Eye (tissue), 1 donor: ENCODE data around the gene NCAM1.
A peak's percentile ranks its signal among the peaks of the same experiment; 100 is the strongest.

Experiments
- DNase-seq: peaks from one replicate; pipeline ENCODE4 v3.0.0-alpha.2; 2015

Gene NCAM1

DNA sequence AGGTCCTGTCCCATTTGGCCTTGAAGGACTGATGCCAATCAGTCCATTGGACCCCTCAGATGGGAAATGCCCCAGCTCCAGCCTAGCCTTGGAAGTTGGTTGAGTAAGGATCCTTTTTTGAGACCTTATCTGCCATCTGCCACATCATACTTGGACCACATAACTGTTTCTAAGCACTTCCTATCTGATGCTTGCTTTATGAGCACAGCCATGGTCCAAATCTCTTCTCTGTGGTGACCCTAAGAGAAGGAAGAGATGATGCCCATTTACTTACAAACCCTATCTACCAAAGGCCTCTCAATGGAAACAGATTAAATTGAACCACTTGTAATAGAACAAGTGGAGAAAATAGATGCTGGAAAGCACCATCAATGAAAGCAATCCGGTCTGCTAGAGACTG lies 299.3 kb downstream of the NCAM1 start:
- no peak for DNase-seq

DNA sequence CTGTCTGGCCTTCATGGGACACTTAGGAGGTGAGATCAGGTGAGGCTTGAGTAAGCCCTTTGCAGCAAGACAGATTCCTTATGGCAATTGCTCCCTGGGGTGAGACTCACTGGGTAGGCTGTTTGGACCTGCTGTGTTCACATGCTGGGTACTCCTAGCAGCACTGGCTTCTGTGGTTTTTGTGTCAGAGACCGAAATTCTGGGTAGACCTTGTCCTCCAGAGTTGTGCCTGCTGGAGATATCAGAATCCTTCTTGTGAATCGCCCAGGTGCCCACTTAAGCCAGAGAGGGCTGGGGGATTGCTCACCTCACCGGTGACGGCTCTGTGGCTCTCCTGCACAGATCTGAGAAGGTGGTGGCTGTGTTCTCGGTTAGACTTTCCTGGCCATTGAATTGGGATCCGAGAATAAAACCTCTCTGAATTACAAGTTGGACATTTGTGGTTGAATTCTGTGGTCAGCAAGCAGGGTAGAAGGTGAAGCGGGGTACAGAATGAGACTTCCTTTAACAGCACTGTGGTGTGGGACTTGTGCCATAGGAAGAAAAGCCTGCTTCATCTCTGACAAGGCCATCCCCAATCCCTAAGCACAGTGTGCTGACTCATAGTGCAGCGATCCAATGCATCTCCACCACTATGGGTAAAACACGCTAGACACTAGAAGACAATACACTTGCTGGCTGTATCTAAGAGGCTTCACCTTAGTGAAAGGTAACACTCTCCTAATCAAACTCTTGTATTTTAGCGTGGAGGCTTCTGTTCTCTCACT lies 300.7 kb downstream of the NCAM1 start:
- no peak for DNase-seq

DNA sequence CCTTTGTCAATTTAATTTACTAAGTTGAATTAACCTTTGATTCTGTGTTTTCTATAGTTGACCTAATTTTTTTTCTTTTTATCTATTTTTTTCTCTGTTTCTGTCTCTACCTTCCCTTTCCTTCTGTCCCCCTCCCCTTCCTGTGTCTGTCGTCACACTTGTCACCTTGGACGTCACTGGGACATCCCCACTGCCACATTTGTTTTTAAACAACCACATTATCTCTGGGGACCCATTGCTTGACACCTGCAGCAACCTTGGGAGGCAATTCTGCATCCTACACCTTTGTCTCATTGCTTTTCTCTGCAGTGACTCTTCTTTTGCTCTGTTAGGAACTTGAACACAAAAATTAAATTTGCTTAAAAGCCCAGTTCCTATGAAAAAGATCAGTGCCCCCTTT lies 301.4 kb downstream of the NCAM1 start:
- DNase-seq: no peak

DNA sequence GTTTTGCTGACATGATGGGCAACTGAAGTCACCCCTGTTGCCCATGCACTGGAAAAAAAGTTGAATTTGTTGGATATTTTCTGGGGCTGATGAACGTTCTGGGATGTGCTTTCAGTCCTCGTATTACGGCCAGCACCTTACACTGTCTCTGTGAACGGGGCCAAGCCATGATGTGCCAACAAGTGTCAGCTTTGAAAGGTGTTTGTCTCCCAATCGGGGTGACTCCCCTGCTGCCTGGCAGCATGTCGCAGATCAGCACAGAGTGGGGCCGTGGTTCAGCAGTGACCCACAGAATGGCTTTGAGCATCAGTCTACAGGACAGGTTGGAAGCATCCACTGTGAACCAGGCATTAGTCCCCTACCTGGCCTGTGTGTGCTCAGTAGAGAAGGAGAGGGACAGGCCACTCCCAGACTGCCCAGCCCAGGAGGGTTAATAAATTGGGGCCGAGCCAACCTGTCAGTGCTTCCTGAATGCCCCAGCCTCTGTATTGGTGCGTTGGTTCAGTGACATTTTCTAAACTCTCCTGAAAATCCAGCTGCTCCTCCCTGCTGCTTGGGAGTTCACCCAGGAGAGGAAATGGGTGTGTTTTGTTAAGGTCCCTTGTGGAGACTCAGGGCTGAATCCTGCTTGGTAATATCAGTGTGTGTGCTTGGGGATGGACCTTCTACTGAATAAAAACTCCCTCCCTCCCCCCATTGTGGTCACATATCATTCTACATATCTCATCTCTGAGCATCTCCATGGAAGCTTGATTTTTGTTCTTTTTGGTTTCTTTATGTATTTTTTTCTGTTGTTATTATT lies 302.4 kb downstream of the NCAM1 start:
- no peak for DNase-seq

DNA sequence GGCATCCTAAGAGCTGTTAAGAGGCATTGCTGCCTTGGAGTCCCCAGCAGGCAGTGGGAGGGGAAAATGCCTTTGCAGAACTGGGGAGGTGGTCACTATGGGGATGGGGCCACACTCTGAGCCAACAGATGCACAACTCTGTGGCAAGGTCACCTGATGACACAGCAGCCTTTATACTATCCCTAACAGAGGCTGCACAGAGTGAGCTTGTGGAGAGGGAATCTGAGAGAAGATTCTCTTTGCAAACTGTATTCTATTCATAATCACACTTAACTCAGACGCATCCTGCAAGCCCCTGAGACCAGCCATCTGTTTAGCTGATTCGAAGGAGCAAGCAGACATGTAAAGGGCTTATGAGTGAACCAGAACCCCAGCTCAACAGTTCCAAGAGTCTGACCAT lies 304.1 kb downstream of the NCAM1 start:
- no peak for DNase-seq

DNA sequence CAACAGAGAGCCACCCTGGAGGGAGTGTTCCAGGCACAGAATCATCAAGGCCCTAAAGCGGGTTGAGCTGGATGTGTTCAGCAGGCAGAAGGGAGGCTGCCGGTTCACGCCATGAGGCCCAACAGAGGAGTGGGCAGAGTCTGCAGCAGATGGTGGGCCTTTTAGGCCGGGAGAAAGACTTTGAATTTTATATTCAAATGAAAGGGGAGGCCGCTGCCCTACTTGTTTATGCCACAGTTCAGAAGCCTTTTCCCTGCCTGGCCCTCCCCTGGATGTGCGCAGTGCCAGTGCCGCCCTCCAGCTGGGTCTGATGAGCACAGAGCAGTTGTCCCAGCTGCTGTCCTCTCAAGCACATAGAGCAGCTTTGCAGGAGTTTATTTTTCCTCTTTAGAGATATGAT lies 306.3 kb downstream of the NCAM1 start:
- peak; percentile 37 for DNase-seq

DNA sequence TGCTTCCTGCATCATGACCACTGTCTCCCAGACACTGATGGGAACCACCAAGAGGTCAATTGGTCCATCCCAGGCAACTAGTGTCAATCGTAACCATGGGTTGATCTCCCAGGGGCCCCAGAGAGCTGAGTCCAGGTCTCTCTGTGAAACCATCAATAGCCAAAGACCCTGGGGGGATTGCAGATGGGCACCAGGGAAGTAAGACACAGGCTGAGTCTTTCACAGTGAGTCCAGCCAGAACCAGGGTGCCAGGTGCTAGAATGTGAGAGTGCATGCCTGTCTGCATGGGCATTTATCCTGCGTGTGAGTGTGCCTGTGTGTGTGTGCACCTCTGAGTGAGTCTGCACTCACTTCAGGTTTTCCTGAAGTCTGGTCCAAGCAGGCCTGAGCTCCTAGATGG lies 307.9 kb downstream of the NCAM1 start:
- DNase-seq: no peak

DNA sequence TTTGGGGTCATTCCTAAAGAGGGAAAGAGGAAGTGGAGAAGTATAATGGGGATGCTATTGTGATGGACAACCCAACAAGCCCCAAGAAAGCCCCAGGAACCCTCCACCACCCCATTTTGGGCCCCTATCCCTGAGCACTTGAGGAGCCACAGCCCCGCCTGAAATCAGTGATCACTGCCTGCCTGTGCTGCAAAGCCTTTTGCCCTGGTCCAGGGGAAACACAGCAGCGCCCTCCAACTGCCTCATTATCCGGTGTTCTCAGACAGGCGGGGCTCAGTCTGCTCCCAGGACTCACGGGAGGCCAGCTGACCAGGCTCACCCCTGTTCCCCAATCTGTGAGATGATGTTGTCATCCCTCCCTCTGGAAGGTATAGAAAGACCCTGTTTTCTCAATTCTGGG lies 308.4 kb downstream of the NCAM1 start:
- no peak for DNase-seq

DNA sequence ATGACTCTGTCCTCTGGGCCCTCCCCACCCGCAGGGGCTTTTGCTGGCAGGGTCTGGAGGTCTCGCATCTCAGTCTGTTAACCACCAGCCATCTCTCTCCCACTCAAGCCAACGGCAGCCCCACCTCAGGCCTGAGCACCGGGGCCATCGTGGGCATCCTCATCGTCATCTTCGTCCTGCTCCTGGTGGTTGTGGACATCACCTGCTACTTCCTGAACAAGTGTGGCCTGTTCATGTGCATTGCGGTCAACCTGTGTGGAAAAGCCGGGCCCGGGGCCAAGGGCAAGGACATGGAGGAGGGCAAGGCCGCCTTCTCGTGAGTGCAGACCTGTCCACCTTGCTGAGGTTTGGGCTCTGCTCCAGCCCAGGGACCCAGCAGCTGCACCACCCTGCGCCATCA lies 308.9 kb downstream of the NCAM1 start:
- no peak for DNase-seq

DNA sequence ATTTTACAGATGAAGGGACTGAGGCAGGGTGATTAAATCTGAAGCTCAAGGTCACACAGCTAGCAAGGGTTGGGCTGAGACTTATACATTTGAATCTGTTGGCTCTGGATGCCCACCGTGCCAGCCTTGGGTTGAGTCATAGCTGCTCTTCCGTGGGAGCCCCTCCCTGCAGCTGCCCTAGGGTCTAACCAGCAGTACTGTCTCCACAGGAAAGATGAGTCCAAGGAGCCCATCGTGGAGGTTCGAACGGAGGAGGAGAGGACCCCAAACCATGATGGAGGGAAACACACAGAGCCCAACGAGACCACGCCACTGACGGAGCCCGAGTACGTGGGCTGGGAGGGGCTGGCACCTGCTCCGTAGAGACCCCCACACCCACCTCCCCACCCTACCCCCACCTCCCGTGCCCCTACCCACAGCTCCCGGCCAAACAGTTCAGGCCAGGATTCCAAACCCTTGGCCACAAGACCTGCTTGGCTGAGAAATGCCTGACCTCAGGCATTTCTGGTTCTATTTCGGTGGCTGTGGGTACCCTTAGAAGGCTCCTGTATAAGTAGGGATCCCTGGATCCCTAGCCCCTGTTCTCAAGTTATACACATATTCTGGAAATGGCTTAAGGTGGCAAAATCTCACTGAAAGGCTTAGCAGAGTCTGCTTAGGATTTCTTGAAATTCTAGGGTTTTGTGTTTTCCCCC lies 310.5 kb downstream of the NCAM1 start:
- no peak for DNase-seq

DNA sequence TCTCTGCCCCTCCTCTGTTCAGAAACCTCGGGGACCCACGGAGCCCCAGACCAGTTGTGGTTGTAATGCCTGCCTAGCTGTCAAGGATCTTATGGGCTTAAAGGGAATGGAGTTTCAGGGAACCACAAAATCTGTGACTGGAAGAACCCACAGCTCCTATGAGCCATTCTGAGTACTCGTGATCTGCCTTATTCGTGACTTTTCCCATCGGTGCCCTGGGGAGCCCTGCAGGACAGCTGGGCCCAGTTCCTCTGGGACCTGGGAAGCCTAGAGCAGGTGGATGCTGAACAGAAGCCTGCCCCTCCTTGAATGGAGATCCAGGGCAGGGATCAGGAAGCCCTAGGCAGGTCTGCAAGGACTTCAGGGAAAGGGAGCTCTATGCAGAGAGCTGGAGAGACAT lies 311.1 kb downstream of the NCAM1 start:
- DNase-seq: peak; percentile 31

DNA sequence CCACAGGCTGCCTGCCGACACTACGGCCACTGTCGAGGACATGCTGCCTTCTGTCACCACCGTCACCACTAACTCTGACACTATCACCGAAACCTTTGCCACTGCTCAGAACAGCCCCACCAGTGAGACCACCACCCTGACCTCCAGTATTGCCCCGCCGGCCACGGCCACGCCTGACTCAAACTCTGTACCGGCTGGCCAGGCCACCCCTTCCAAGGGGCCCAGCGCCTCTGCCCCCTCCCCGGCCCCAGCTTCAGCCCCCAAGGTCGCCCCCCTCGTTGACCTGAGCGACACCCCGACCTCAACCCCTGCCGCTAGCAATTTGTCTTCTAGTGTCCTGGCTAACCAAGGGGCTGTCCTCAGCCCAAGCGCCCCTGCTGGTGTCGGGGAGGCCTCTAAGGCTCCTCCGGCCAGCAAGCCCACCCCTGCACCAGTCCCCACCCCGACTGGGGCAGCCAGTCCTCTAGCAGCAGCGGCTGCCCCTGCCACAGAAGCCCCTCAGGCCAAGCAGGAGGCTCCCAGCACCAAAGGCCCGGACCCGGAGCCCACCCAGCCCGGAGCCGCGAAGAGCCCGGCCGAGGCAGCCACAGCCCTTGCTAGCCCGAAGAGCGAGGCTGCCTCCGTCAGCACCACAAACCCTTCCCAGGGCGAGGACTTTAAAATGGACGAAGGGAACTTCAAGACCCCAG lies 311.9 kb downstream of the NCAM1 start:
- no peak for DNase-seq

DNA sequence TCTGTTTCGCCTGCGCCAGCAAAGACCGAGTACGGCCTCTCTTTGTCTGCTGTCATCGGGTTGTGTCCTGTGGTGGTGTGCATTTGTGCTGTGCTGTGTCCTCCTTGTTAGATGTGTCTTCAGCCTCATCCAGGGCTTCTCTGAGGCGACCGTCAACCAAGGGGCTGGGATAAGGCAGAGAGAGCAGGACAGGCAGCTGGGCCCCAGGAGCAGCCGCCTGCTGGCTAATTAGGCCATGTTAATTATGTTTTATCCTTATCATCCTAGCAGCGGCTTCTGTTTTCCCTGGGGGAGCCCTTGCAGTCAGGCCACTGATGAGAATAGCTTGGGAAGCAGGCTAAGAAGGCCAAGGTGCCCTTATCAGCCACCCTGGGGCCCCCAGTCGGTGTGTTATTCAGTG lies 312.5 kb downstream of the NCAM1 start:
- peak; percentile 68 for DNase-seq

DNA sequence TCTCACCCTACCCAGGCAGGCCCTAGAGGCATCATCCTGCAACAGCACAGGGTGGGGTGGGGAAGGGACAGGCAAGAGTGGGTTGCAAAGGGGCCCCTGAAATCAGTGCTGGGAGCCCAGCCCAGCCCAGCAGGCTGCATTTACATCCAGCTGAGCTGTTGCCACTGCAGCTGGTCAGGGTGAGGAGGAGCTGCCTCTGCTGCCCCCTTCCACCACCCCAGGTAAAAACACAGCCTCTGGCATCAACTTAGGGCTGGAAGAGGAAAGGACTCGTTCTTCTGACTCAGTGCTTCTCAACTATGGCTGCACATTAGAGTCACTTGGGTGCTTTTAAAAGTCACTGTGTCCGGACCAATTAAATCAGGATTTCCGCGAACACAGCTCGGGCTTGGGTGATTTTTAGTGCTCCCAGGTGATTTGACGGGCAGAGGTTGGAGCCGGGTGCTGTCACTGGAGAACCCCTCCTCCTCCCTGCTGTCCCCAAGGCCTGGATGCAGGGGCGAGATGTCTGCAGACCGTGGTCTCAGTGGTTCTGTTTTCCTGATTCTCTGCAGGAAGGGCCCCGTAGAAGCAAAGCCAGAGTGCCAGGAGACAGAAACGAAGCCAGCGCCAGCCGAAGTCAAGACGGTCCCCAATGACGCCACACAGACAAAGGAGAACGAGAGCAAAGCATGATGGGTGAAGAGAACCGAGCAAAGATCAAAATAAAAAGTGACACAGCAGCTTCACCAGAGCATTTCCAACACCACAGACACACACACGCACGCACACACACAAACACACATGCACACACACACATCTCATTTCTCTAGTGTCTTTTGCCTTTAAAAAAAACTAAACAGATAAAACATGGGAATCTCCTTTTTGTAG lies 313.7 kb downstream of the NCAM1 start:
- DNase-seq: peak; percentile 79

DNA sequence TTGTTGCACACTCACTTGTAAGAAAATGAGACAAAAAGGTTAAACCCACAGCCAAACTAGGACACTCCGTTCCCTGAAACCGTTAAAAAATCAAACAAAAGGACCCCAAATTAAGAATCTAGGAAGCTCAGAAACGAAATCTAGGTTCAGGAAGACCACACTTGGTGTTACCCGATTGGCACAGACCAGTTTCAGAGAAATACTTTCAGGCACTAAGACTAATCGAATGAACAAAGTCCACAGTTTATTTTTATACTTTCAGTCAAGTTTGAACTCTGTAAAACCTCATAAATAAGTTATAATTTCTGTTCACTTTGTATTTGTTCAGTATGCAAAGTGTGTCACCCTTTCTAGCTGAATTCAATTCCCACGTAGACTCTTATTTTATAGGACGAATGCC lies 314.4 kb downstream of the NCAM1 start:
- no peak for DNase-seq

DNA sequence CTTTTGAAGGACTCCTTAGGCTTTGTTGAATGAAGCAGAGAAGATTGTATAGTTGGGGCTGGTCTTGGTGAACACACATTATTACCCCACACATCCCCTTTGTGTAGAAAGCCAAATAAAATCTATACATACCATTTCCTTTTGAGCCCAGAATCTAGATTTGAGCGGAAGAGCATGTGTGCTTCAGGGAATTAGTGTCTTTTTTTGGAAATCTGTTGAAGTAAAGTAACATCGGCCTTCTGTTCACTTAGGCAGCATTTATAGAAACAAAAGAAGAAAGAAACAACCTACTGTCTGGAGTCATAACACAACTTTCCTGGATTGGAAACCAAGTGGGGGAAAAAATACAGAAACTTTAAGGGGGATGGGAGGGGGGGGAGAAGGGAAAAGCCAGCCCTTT lies 315.2 kb downstream of the NCAM1 start:
- no peak for DNase-seq

DNA sequence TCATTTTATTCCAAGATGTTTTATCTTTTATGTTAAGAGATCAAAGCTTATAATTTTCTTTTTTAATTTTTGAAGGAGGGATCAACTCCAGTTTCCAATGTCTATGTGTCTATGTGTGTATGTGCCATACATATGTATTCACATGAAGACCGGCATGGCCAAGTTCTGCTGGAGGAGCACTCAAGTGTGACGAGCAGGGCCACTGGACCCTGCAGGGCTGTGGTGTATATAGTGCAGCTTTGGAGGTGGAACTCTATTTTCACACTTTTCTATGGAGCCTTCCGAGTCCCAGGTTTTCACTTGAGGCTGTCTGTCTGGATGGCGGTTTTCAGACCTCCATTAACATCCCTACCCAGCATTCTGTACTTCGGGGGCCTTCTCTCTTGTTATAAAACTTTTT lies 316.7 kb downstream of the NCAM1 start:
- DNase-seq: no peak

DNA sequence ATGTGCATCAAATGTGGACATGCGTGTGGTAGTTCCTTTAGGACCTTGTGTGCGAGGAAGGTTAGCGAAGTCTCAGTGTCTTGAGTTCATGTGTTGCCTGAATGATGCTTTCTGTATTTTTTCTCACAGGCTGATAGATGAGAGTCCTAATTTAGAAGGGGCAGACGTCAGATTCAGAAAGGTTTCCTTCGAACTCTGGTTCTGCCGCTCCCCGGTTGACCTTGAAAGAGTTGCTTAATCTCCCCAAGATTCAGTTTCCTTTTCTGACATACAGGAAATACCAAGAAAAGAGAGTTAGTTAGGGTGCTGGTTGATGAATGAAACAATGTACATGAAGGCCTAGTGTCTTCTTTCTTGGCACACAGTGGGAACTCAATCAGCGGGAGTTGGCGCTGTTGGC lies 317.3 kb downstream of the NCAM1 start:
- DNase-seq: no peak

DNA sequence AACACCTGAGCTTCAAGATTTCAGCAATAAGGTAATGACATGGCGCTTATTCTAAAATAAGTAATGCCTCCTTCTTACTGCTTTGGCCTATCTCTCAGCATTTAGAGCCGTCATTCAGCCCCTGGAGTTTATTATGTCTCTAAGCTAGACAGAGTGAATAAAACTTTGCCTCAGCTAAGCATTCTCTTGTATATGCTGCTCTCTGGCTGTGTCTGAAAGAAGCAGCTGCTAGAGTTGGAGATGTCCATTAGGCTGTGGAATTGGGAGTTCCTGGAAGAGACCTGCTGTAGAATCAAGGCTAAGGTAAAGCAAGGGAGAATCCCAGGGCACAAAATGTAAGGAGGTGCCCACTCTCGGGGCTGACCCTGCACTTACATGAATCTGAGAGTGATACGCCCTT lies 317.7 kb downstream of the NCAM1 start:
- DNase-seq: no peak

DNA sequence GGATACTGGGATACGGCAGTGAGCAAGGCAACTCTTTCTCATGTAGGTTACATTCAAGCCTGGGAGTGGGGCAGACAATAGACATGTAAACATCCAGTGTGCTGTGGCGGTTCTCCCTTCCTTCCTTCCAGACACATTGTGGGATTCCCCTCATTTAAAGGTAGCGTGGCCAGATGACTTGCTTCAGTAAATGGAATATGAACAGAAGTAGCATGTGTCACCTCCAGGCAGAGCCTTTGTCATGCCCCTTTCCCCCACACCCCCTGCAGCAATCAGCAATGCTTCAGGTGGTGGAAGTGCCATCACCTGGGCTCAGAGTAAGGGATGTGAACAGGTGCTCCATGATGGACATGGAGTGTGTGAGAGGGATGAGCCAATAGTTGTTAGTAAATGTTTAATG lies 318.4 kb downstream of the NCAM1 start:
- DNase-seq: no peak

DNA sequence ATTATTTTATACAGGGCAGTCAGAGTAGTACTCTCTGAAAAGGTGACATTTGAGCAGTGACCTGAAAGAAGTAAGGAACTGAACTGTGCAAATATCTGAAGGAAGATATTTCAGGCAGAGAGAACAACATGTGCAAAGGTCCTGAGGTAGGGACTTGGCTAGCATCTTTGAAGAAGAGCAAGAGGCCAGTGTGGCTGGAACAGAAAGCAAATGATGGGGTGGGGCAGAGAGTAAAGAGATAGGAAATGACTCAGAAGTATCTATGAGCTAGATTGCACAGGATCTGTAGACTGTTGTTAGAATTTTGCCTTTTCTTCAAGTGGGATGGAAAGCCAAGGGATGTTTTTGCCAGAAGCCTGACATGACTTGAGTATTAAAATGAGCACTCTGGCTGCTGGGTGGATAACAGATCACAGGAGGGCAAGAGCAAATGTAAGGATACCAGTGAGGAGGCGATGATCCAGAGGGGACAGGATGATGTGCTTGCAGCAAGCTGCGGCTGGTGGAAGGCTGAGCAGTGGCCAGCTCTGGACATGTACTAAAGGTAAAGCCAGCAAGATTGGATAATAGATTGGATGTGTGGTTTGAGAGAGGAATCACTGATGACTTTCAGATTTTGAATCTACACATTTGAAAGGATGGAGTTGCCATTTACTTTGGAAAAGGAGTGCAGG lies 320.0 kb downstream of the NCAM1 start:
- no peak for DNase-seq
